Activated CD8-positive, alpha-beta memory T cell treated with anti-CD3 and anti-CD28 coated beads for 24 hours (primary cell): ENCODE results near the gene ZNF730.
A peak's percentile ranks its signal among the peaks of the same experiment; 100 is the strongest.
"Not testable (repeated sequence)": the region's sequence is repeated elsewhere in the genome, so short reads cannot be mapped to it uniquely, and the experiment has no call there.

Experiments used
- DNase-seq: peaks from one replicate; pipeline ENCODE4 v3.0.0-alpha.2; 2020

The ZNF730 gene

DNA sequence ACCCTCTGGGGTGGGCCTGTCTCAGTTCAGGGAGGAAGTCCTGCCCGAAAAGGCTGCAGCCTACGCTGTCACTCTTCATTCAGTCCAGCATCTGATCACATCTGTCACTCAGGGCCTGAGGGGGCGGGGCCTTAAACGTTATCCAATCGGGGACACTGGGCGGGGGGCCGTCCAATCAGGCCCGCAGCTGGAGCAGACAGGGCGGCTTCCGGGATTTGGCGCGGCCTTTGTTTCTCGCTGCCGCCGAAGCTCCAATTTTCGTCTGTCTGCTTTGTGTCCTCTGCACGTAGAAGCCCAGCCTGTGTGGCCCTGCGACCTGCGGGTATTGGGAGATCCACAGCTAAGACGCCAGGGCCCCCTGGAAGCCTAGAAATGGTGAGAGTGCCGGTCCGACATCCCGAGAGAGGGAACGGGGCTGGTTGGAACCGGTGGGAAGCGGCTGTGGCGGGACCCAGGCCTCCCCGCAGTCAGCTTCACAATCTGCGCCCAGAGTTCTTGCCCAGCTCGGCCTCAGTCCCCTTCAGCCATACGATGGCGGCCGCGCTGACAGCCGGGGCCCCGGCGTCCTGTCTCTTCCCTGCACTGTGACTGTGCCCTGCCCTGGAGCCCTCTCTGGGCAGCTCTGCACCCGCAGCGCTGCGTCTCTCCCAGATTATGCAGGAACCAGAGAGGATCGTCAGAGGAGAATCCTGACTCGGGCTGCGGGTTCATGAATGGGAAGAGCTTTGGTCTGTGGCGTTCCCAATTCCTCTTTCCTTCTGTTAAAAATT, at the start of gene ZNF730:
Gene ZNF730 (plus strand): TSS at position 224 of the 770 bp plus-strand sequence. CDS start 149 bp downstream, at position 373.
- peak; percentile 83 for DNase-seq

DNA sequence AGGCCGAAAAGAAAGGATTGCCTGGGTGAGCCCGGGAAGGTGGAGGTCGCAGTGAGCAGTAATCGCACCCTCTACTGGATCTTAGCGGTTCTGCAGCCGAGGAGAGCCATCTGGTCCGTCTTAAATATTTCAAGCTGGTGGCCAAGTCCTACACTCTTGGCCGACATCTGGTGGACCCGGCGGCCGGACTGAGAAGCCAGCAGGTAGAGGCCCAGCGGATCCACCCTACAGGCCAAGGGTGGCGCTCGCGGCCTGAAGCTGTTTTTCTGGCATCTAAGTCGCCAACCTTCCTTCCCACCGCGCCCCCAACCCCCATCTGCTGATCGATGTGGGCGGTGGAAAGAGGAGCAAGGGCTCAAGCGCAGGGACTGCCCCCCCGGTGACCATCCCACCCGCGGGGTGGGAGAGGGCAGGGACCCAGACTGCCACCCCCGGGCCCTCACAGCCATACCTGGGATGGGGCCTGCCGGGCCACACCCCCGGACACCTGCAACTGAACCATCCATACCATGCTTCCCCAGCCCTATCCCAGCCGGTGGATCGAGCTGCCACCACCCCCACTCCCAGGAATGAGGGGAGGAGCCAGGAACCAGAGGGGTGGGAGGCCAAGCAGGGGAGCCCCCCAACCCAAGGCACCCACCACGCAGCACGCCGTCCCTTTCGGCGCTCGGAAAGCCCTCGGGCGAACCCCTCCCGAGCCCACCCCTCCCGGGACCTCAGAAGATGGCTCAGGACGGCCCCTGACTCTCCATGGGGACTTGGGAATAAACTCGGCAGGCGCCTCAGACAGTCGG, 46.3 kb upstream of the ZNF730 start:
- DNase-seq = no peak

DNA sequence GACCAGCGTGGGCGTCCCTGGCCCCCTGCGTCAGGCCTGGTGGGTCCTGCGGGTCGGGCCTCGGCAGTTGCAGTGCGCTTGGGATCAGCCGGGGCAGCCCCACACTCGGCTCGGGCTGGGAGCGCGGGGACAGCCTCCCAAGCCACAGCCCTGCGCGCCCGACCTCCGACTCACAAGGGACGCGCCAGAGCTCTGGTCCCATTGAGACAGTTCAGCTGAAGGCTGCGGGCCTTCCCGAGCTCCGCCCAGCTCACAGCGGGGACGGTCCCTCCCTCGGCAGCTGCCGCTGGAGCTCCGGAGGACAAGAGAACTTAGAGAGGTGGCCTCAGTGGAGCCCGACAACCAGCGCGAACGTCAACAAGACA, 45.7 kb upstream of the ZNF730 start:
- no peak for DNase-seq

DNA sequence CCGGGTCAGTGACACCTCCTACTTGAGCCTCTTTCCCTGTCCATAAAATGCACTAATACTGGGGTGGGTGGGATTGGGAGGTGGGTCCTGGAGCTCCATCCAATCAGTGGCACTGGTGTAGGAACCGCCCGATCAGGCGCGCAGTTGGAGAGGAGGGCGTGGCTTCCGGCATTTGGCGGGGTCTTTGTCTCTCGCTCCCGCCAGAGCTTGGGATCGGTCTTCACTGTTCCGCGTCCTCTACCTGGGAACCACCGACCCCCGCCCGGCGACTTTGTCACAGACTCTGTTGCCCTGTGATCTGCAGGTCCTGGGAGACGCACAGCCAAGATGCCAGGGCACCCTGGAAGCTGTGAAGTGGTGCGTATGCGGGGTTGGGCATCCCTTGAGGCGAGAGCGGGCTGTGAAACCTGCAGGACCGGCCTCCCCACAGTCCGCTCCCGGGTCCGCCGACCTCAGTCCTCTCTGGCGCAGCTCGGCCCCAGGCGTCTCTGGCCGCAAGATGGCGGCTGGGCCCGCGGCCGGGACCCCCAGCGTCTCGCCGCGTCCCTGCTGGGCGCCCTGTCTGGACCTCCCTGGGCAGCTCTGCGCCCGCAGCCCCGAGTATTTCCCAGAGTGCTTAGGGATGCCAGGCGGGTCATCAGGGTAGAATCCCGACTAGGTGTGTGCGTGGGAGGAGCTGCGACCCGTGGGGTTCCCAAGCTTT, 41.6 kb upstream of the ZNF730 start:
- peak; percentile 55 for DNase-seq

DNA sequence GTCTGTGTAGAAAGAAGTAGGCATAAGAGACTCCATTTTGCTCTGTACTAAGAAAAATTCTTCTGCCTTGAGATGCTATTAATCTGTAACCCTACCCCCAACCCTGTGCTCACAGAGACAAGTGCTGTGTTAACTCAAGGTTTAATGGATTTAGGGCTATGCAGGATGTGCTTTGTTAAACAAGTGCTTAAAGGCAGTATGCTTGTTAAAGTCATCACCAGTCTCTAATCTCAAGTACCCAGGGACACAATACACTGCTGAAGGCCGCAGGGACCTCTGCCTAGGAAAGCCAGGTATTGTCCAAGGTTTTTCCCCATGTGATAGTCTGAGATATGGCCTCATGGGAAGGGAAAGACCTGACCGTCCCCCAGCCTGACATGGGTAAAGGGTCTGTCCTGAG, 39.0 kb upstream of the ZNF730 start:
- not testable (repeated sequence) for DNase-seq

DNA sequence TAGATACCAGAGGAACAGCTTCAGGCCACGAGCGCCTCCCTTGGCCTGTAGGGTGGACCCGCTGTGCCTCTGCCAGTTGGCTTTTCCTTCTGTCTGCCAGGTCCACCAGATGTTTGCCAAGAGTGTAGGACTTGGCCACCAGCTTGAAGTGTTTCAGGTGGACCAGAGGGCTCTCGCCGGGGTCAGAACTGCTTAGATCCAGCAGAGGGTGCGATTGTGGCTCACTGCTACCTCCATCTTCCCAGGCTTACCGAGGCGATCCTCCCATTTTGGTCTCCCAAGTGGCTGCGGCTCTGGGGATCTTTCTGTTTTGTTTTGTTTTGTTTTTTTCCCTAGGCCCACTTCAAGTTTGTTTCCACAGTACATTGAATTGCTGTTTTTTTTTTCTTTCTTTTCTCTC, 23.0 kb upstream of the ZNF730 start:
- DNase-seq = no peak

DNA sequence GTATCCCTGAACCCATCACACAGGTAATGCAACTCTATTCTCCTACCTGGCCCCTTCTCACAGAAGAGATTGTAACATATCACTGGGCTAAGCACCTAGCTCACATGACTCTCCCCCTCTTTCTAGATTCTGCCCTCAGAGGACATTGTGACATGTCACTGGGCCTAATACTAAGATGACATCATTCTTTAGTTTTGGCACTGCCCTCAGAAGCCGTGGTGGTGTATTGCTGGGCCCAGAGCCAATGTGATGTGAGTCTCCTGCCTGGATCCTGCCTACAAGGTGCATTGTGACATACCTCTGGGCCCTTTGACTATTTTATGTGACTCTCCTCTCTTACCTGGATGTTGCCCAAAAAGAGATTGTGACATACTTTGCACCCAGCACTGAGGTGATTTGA, 21.4 kb upstream of the ZNF730 start:
- DNase-seq = no peak

DNA sequence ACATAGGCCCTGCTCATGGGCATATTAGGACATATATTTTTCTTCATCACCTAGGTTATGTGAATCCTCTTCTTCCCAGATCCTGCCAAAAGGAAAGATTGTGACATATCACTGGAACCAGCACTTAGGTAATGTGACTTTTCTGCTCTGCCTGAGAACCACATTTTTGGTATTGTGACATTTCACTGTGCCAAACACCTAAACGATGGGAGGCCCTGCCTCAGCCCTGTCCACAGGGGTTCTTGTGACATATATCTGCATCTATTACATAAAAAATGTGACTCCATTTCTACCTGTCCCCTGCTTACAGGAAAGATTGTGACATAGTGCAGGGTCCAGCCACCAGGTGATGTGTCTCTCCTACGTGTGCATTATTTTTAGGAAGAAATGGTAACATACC, 18.5 kb upstream of the ZNF730 start:
- DNase-seq = no peak

DNA sequence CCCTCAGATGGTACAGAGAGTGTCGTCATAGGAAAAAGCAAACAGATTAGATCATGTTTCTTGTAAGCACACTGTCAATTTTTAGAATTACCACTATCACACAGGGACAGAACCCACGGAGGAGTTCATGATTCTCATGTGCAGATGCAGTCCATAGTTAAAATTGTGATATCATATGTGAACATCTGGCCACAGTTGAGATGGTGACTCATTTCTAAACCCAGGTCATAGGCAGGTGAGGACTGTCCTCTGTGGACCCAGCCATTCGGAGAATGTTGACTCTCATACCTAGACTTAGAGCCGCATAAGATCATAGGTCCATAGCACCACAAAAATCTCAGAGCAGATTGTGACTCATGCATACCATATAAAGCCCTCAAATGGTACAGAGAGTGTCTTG, 17.8 kb upstream of the ZNF730 start:
- DNase-seq = no peak

DNA sequence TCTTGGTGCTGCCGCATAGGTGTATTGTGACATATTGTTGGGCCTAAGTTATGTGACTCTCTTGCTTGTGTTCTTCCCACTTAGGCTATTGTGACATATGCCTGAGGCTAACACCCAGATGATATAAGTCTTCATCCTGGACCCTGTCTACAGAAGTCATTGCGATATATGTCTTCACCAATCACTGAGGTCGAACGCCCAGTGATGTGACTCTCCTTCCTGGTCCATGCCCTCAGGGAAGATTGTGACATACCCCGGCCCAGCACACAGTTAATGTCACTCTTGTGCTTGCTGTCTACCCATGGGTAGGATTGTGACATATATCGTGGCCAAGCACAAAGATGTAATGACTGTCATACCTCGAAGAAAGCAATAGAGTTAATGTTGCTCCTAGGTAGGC, 16.9 kb upstream of the ZNF730 start:
- no peak for DNase-seq

DNA sequence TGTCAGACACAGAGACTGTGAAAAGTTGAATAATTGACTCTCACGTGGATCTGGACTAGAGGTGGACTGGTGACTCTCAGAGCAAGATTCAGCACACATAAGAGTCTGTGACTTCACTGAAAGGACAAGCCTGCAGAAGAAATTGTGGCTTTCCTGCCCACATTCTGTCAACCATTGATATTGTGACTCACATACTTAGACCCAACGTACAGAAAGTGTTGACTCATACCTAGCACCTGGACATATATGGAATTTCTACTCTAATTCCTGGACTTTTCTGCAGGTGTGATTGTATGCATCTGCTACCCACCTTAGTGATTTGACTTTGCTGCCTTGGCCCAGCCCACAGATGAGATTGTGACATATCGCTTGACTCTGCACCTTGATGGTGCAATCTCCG, 15.6 kb upstream of the ZNF730 start:
- DNase-seq = no peak

DNA sequence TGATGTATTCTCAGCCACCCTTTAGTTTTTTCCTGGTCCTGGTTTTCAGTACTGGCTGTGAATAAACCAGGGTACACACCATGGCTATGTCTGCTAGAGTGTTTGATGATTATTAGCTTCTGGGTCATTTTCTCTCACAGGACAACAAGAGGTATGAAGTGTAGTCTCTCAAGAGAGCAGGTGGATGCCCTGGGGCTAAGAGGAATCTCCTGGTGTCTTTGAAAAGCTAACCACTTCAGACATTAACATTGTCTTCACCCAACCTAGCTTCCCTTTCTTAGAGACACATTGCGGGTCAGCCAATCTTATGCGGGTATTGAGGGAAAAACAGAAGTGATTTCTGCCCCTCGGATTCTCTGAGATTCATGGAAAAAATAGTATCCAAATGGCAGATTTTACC, 1.6 kb downstream of the ZNF730 start:
- no peak for DNase-seq

DNA sequence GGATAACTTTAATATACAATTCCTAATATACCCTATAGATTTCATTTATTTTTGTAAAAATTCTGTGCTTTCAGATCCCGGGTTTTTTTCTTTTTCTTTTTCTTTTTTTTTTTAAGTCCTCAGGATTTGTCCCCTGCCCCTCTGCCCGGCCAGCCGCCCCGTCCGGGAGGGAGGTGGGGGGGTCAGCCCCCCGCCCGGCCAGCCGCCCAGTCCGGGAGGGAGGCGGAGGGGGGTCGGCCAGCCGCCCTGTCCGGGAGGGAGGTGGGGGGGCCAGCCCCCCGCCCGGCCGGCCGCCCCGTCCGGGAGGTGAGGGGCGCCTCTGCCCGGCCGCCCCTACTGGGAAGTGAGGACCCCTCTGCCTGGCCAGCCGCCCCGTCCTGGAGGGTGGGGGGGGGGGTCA, 17.4 kb downstream of the ZNF730 start:
- DNase-seq = not testable (repeated sequence)

DNA sequence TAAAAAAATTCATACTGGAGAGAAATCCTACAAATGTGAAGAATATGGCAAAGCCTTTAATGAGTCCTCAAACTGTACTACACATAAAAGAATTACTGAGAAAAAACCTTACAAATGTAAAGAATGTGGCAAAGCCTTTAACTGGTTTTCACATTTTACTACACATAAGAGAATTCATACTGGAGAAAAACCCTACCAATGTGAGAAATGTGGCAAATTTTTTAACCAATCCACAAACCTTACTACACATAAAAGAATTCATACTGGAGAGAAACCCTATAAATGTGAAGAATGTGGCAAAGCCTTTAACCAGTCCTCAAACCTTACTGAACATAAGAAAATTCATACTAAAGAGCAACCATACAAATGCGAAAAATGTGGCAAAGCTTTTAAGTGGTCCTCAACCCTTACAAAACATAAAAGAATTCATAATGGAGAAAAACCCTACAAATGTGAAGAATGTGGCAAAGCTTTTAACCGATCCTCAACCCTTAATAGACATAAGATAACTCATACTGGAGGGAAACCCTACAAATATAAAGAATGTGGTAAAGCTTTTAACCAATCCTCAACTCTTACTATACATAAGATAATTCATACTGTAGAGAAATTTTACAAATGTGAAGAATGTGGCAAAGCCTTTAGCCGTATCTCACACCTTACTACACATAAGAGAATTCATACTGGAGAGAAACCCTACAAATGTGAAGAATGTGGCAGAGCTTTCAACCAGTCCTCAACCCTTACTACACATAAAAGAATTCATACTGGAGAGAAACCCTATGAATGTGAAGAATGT, 29.0 kb downstream of the ZNF730 start:
- no peak for DNase-seq

DNA sequence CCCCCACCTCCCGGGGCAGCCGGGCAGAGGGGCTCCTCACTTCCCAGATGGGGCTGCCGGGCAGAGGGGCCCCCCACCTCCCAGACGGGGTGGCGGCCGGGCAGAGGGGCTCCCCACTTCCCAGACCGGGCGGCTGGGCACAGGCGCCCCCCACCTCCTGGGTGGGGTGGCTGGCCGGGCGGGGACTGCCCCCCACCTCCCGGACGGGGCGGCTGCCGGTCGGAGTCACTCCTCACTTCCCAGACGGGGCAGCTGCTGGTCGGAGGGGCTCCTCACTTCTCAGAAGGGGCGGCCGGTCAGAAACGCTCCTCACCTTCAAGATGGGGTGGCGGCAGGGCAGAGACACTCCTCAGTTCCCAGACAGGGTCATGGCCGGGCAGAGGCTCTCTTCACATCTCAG, 43.9 kb downstream of the ZNF730 start:
- DNase-seq = no peak

DNA sequence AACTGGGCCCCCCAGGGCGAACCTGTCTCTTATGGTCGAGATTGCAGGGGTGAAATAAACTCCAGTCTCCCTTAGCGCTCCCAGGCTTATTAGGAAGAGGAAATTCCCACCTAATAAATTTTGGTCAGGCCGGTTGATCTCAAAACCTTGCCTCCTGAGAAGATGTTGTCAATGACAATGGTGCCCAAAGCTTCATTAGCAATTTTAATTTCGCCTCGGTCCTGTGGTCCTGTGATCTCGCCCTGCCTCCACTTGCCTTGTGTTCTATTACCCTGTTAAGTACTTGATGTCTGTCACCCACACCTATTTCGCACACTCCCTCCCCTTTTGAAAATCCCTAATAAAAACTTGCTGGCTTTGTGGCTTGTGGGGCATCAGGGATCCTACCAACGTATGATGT, 51.5 kb downstream of the ZNF730 start:
- not testable (repeated sequence) for DNase-seq

DNA sequence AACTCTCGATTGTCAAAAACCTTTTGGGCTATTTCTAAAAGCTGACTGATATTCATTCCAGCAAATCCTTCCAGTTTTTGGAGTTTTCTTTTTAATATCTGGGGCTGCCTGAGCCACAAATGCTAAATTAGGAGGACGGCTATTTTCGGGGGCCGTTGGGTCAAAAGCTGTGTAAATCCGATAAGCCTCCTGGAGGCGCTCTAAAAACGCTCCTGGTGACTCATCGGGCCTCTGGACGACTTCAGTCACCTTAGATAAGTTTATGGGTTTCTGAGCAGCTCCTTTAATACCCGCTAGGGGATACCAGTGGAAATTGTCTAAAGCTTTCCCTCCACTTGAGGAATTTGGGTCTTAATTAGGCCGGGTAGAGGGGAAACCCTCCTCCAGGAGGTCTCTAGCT, 66.4 kb downstream of the ZNF730 start:
- no peak for DNase-seq

DNA sequence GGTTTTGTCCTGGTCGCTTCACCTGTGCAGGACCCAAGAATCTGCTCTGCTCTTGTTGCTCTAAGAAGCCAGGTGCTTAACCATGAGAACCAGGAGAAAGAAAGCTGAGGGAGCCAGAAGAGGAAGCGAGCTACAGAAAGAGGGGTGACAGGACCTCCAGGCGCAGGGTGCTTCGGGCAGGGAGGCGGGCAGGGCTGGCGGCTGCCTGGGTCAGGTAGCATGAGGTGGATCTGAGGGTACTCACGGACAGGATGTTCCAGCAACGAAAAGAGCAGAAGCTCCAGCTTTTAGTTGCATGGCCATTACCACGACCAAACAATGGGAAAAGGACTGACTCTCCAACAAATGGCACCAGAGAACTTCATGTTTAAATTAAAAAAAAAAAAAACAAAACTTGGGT, 73.5 kb downstream of the ZNF730 start:
- no peak for DNase-seq
